MM.1S (cell line): Measurements from ENCODE around the gene RP9.

Experiments
- DNase-seq: peaks from one replicate; pipeline ENCODE4 v3.0.0-alpha.2; 2015
- H2AFZ ChIP-seq: fragments of 300-600 bp; sonication (generic); 2 replicates; pipeline ENCODE4 v1.6.0; 2016; ENCODE audit warnings: antibody characterized with exemption, low read length
- H3F3A ChIP-seq: fragments of 300-600 bp; sonication (generic); 2 replicates; pipeline ENCODE4 v1.6.1; 2016; ENCODE audit warnings: mild to moderate bottlenecking, antibody characterized with exemption, low read length, moderate library complexity, mixed read lengths; ENCODE audit not compliant: insufficient read depth
- H3K27ac ChIP-seq: fragments of 300-600 bp; sonication (generic); 2 replicates; pipeline ENCODE4 v1.5.1; 2016; ENCODE audit warnings: mild to moderate bottlenecking, low read length
- H3K27me3 ChIP-seq: fragments of 300-600 bp; sonication (generic); replicated peaks from 2 replicates; pipeline ENCODE4 v1.6.0; 2016; ENCODE audit warnings: low read length; ENCODE audit not compliant: insufficient read depth
- H3K36me3 ChIP-seq: fragments of 300-600 bp; sonication (generic); replicated peaks from 2 replicates; pipeline ENCODE4 v1.6.1; 2016; ENCODE audit warnings: mild to moderate bottlenecking, low read length, mixed read lengths; ENCODE audit not compliant: insufficient read depth
- H3K4me1 ChIP-seq: fragments of 300-600 bp; sonication (generic); 2 replicates; pipeline ENCODE4 v1.6.1; 2016; ENCODE audit warnings: low read length, mixed read lengths
- H3K4me2 ChIP-seq: fragments of 300-600 bp; sonication (generic); 2 replicates; pipeline ENCODE4 v1.6.0; 2016; ENCODE audit warnings: low read depth, low read length
- H3K4me3 ChIP-seq: fragments of 300-600 bp; sonication (generic); 2 replicates; pipeline ENCODE4 v1.5.1; 2016; ENCODE audit warnings: low read length, mixed read lengths
- H3K79me2 ChIP-seq: fragments of 300-600 bp; sonication (generic); 2 replicates; pipeline ENCODE4 v1.6.1; 2016; ENCODE audit warnings: mixed run types, low read length, mixed read lengths
- H3K9ac ChIP-seq: fragments of 300-600 bp; sonication (generic); 2 replicates; pipeline ENCODE4 v1.6.1; 2016; ENCODE audit warnings: low read length, mixed read lengths
- H3K9me2 ChIP-seq: fragments of 300-600 bp; sonication (generic); replicated peaks from 2 replicates; pipeline ENCODE4 v1.6.1; 2016; ENCODE audit warnings: mild to moderate bottlenecking, low read length, mixed read lengths; ENCODE audit not compliant: insufficient read depth
- H3K9me3 ChIP-seq: fragments of 300-600 bp; sonication (generic); replicated peaks from 2 replicates; pipeline ENCODE4 v1.6.1; 2016; ENCODE audit warnings: mild to moderate bottlenecking, low read length, mixed read lengths; ENCODE audit not compliant: insufficient read depth
- H4K20me1 ChIP-seq: fragments of 300-600 bp; sonication (generic); 2 replicates; pipeline ENCODE4 v1.6.1; 2016; ENCODE audit warnings: mild to moderate bottlenecking, low read length, moderate library complexity, mixed read lengths; ENCODE audit not compliant: insufficient read depth
- EZH2 ChIP-seq: fragments of 300-600 bp; sonication (generic); optimal IDR thresholded peaks from 2 replicates; pipeline ENCODE3; 2017; ENCODE audit warnings: low read depth, mild to moderate bottlenecking, antibody characterized with exemption, low read length, mixed read lengths
- EZH2phosphoT487 ChIP-seq: fragments of 300-600 bp; sonication (generic); IDR thresholded peaks from 2 replicates; pipeline ENCODE4 v1.6.1; 2018; ENCODE audit warnings: antibody characterized with exemption, low read length
- TF ChIP-seq, protein P1 (sequence below): fragments of 300-600 bp; sonication (generic); IDR thresholded peaks from 2 replicates; pipeline ENCODE4 v1.5.1; 2016; ENCODE audit warnings: antibody characterized with exemption, low read length, mixed read lengths

The RP9 gene

DNA sequence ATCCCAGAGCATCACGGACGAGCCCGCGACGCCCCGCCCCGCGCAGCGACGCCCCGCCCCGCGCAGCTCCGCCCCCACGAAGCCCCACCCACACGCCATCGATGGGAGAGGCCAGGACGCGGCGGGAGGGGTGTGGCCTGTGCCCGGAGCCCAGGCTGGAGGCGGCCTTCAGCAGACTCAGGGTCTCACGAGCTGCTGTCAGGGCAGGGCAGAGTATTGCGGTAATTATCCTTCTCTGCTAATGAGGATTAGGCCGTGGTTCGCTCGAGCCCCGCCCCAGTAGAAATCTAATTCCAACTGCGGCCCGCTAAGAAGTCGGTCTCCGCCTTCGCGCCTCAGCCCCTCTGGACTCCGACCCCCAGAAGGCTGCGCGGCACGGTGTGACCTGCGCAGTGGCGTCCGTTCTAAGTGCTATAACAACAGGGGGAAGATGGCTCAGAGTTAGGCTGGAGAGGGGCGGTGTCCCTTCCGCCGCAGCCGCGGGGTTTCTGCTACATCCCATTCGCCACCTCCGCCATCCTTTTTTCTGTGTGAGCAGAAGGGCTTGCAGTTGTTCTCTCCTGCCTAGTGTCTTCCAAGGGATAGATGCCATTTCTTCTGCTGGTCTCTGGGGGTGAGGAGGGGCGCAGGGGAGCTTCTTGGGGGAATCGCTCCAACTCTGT, 46.3 kb downstream of the RP9 start:
- Histone ChIP-seq H3K9me3 (no peaks in the 10 kb centered on the region), H3K9ac (peak overlapping the region; percentile 84), H3K9me2 (no peaks in the 10 kb centered on the region), H3F3A (no peaks in the 10 kb centered on the region), H3K4me1 (no peaks in the 10 kb centered on the region), H3K4me3 (peak overlapping the region; percentile 85), H3K36me3 (peaks cover 1% of the 10 kb centered on the region; the same call in 1 of the 2 replicates), H3K4me2 (peak overlapping the region; percentile 80), H4K20me1 (peaks cover under 1% of the 10 kb centered on the region; the same call in 1 of the 2 replicates), H3K27me3 (no peaks in the 10 kb centered on the region), H2AFZ (peak overlapping the region; percentile 93), H3K27ac (peak overlapping the region; percentile 73; the same call in 1 of the 2 replicates), H3K79me2 (peaks cover 45% of the 10 kb centered on the region)
- DNase-seq: peak; percentile 95
- TF ChIP-seq EZH2phosphoT487: no peak
- TF ChIP-seq, protein P1, sequence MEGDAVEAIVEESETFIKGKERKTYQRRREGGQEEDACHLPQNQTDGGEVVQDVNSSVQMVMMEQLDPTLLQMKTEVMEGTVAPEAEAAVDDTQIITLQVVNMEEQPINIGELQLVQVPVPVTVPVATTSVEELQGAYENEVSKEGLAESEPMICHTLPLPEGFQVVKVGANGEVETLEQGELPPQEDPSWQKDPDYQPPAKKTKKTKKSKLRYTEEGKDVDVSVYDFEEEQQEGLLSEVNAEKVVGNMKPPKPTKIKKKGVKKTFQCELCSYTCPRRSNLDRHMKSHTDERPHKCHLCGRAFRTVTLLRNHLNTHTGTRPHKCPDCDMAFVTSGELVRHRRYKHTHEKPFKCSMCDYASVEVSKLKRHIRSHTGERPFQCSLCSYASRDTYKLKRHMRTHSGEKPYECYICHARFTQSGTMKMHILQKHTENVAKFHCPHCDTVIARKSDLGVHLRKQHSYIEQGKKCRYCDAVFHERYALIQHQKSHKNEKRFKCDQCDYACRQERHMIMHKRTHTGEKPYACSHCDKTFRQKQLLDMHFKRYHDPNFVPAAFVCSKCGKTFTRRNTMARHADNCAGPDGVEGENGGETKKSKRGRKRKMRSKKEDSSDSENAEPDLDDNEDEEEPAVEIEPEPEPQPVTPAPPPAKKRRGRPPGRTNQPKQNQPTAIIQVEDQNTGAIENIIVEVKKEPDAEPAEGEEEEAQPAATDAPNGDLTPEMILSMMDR: no peak
- no peak for TF ChIP-seq EZH2

DNA sequence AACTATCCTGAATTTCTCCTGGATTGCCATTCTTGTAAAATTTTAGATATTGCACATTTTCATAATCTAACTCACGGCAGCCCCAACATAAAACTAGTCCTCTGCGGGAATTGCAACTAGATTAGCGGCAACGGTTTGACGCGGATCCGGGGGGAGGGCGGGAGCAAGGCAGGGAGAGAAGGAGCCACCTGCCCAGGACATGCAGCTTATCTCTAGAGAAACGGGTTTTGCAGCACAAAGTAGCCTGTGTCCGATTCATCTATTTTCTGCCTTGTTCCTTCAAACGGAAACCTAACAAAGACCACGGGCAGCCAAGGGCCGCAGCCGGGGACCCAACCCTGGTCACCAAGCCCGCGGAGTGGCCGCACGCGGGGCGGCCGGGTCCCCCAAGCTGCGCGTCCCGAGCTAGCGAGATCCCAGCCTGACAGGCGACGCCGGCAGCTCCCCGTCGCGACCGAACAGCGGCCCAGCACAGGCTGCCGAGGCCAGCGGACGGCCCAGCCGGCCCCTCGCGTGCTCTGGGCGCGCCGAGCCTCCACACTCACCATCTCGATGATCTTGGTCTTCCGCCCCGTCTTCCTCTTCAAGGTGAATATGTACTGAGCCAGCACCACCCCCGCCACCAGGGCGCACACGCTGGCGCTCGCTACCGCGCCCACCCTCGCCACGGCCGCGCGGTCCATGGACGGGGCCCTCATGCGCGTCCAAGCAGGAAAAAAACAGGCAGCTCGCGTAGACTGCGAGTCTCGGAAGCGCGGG, 47.0 kb downstream of the RP9 start, which contains the start of gene NT5C3A:
Gene NT5C3A (minus strand): TSS at position 754 of the 759 bp plus-strand sequence. CDS start 71 bp downstream, at position 683.
- H3K27me3 ChIP-seq: no peaks in the 10 kb centered on the region
- peaks cover 52% of the 10 kb centered on the region for H3K79me2 ChIP-seq
- H3K36me3 ChIP-seq: peaks cover 4% of the 10 kb centered on the region; the same call in 1 of the 2 replicates
- H3K4me1 ChIP-seq: no peaks in the 10 kb centered on the region
- peak; percentile 48 for DNase-seq
- H3K9me3 ChIP-seq: no peaks in the 10 kb centered on the region
- peak within 1 kb of the TSS; percentile 80 for H3K4me2 ChIP-seq
- TF ChIP-seq, protein P1: no peak
- TF ChIP-seq EZH2: no peak
- no peak for TF ChIP-seq EZH2phosphoT487
- no peaks in the 10 kb centered on the region for H3F3A ChIP-seq
- peak within 1 kb of the TSS; percentile 93 for H2AFZ ChIP-seq
- H3K9ac ChIP-seq: peak within 1 kb of the TSS; percentile 84
- H4K20me1 ChIP-seq: peaks cover 4% of the 10 kb centered on the region; the same call in 1 of the 2 replicates
- H3K9me2 ChIP-seq: no peaks in the 10 kb centered on the region
- H3K4me3 ChIP-seq: peak within 1 kb of the TSS; percentile 85
- H3K27ac ChIP-seq: peak within 1 kb of the TSS; percentile 73; the same call in 1 of the 2 replicates

DNA sequence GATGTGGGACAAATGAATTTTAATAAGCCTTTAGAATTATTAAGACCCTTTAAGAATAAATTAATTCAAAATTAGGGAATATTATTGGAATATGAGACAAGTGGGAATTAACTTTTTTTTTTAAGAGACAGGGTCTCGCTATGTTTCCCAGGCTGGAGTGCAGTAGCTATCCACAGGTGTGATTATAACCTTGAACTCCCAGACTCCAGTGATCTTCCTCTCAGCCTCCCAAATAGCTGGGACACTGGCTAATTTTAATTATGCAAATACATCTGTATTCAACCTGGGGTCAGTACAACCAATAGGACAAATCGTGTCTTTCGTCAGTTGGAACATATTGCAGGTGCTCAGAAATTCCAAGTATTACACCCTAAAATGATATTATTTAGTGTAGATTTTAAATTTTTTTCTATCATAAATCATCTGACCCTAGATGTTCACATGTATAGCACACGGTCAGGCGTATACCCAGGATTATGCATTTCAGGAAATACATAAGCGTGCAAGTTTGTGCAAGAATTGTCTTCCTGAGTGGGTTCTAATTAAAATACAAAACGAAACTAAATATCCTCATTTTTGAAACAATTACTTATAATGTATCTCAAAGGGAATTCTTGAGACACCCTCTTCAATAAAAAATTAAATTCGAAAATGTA, 47.8 kb downstream of the RP9 start:
- Histone ChIP-seq H3K9ac (peak overlapping the region; percentile 84), H3K9me3 (no peaks in the 10 kb centered on the region), H3F3A (no peaks in the 10 kb centered on the region), H3K9me2 (no peaks in the 10 kb centered on the region), H3K36me3 (peaks cover 4% of the 10 kb centered on the region; the same call in 1 of the 2 replicates), H3K4me2 (peak overlapping the region; percentile 80), H3K4me3 (peak overlapping the region; percentile 85), H3K79me2 (peaks cover 60% of the 10 kb centered on the region), H4K20me1 (peaks cover 4% of the 10 kb centered on the region; the same call in 1 of the 2 replicates), H2AFZ (peak overlapping the region; percentile 93; the same call in 1 of the 2 replicates), H3K27ac (no peak overlapping the region), H3K4me1 (no peaks in the 10 kb centered on the region), H3K27me3 (no peaks in the 10 kb centered on the region)
- DNase-seq: no peak
- TF ChIP-seq EZH2phosphoT487 (no peak), EZH2 (no peak)
- TF ChIP-seq, protein P1: no peak
